Peyer's patch (tissue), 4 donors: ENCODE results near the gene MRPL24. TPM values are rescaled to one million over a fixed set of nuclear protein-coding genes. Genes with fewer than 3 reads are reported as not detected.

Source experiments
- DNase-seq, 3 donors: peaks; one replicate each; pipeline ENCODE4 v3.0.0-alpha.2; 2017 to 2019
- H3K27ac ChIP-seq, 4 donors: fragments of 200-600 bp; sonication (generic); one replicate each; pipeline ENCODE4 v1.5.1; 2016 to 2019
- H3K27me3 ChIP-seq, 2 donors: fragments of 200-600 bp; sonication (generic); one replicate each; pipeline ENCODE4 v1.5.1; 2019
- H3K36me3 ChIP-seq, 3 donors: fragments of 200-600 bp; sonication (generic); one replicate each; pipeline ENCODE4 v1.5.1; 2016 to 2019
- H3K4me1 ChIP-seq, 4 donors: fragments of 200-600 bp; sonication (generic); one replicate each; pipeline ENCODE4 v1.5.1; 2016 to 2019
- H3K4me3 ChIP-seq, 4 donors: fragments of 200-600 bp; sonication (generic); 1 replicate in 3 of 4; 2 replicates in 1 of 4; pipeline ENCODE4 v1.5.1; 2016 to 2019; ENCODE audit warnings: mild to moderate bottlenecking in 1 of 4
- H3K9me3 ChIP-seq, 4 donors: fragments of 200-600 bp; sonication (generic); one replicate each; pipeline ENCODE4 v1.5.1; 2016 to 2019; ENCODE audit warnings: mild to moderate bottlenecking in 1 of 4
- CTCF ChIP-seq, 6 experiments: fragments of 450-650 bp in 4 of 6; fragments of 200-600 bp in 2 of 6; sonication (generic) in 1 of 6; IDR thresholded peaks; one replicate each; pipeline ENCODE4 v1.5.1; 2017 to 2019; ENCODE audit warnings: antibody characterized with exemption in 6 of 6, mild to moderate bottlenecking in 3 of 6, moderate library complexity in 1 of 6
- POLR2A ChIP-seq, 2 donors: fragments of 450-650 bp; IDR thresholded peaks; one replicate each; pipeline ENCODE4 v1.5.1; 2017; ENCODE audit warnings: antibody characterized with exemption in 2 of 2, mild to moderate bottlenecking in 2 of 2, moderate library complexity in 2 of 2
- total RNA-seq, 4 donors: library from RNA; depleted of rRNA; stranded (reverse); fragments of >200 nt; gene quantifications; one replicate each; pipeline ENCODE4 v1.1.0, GENCODE V29; 2016

Gene MRPL24
- total RNA-seq, 4 donors from 2014 or later = 15.7 to 35.8 (median 22.0) TPM

- Histone ChIP-seq H3K4me3 (peak within 1 kb of the TSS; percentile 58 to 90 (median 73)), H3K4me1 (peaks cover 11 to 32% (median 28%) of the 10 kb centered on the region in 4 donors), H3K27ac (peak within 1 kb of the TSS; percentile 91 to 99 (median 94)), H3K9me3 (no peaks in the 10 kb centered on the region), H3K27me3 (no peaks in the 10 kb centered on the region), H3K36me3 (peaks cover 0 to 25% (median 0%) of the 10 kb centered on the region in 3 donors)
- no peak for TF ChIP-seq CTCF (IDR thresholded peaks at IDR 0.05)
- TF ChIP-seq POLR2A (IDR thresholded peaks at IDR 0.05) = peak; percentile 32 to 60
- DNase-seq = peak; percentile 95 to 99 (median 95)
These were observed 12.1 kb downstream of the MRPL24 start, which contains the start of gene ISG20L2 for GRCh38 chr1:156728599-156729462. ISG20L2 (minus strand) TSS chr1:156728766; CDS start chr1:156727652, 1,114 bp downstream.

DNA sequence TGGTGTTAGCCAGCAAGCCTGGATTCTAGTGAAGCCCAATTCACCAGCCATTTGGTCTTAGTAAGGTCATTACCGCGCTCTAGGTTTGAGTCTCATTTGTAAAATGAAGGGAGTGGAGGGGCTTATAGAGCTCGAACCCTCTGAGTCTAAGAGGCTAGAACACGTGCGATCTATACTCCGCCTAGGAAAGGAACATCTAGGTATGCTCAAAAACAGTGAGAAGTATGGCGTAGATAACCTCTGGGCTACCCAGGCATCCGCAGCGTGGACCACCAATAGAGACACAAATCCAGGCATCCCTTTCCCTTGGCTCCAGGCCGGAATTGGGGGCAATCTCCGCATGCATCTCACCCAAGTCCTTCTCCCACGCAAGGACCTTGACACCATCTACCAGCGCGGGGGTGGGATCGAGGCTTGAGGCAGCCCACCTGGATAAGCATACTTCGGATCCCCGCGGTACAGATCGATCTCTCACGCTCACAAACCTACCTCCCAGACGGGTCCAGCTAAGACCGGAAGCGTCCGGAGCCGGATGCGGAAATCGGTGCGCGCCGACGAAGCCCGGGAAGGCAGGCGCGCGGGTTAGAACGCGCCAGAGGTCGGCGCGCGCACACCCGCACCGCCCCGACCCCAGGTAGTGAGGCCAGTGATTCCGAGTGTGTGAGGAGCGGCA lies 12.8 kb downstream of the MRPL24 start, which contains the start of gene METTL25B:
Gene METTL25B, plus strand, starts transcription at position 544 of the 673 bp plus-strand sequence. CDS start 636 bp downstream, outside the sequence.
- TF ChIP-seq CTCF (IDR thresholded peaks at IDR 0.05) (no peak), POLR2A (IDR thresholded peaks at IDR 0.05) (peak in 1 of 2 donors; percentile 42)
- H3K36me3 ChIP-seq = peaks cover 0 to 25% (median 0%) of the 10 kb centered on the region in 3 donors
- H3K4me1 ChIP-seq = peaks cover 11 to 32% (median 28%) of the 10 kb centered on the region in 4 donors
- peak; percentile 79 to 92 (median 90) for DNase-seq
- peak within 1 kb of the TSS; percentile 58 to 90 (median 73) for H3K4me3 ChIP-seq
- no peaks in the 10 kb centered on the region for H3K27me3 ChIP-seq
- H3K27ac ChIP-seq = peak within 1 kb of the TSS; percentile 91 to 99 (median 94)
- H3K9me3 ChIP-seq = no peaks in the 10 kb centered on the region

DNA sequence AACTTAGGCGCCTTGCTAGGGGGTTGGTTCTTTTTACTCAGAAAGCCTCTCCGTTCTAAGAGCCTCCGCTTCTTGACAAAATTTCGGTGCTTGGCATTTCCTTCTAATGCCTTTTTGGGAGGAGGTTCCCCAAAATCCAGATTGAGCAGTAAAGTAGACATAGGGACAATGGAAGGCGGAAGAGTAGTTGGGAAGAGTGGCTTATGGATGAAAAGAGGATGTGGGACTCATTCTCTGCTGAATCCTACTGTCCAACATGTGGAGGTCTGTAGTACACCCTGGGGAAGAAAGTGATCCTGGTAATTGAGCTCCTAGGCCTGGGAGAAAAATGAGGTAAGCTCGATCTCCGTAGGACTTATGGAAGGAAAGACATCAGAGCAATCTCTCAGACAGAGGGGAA lies 13.4 kb downstream of the MRPL24 start:
- H3K36me3 ChIP-seq = peaks cover 0 to 28% (median 0%) of the 10 kb centered on the region in 3 donors
- H3K4me1 ChIP-seq = peaks cover 11 to 32% (median 28%) of the 10 kb centered on the region in 4 donors
- H3K27ac ChIP-seq = peak overlapping the region; percentile 91 to 99 (median 94)

GRCh38 chr1:156726549-156727226 lies 14.2 kb downstream of the MRPL24 start:
- DNase-seq = peak in 2 of 3 donors; percentile 67 to 81
- no peaks in the 10 kb centered on the region for H3K9me3 ChIP-seq
- peak overlapping the region in 3 of 4 donors; percentile 31 to 77 (median 58) for H3K4me3 ChIP-seq
- H3K36me3 ChIP-seq = peaks cover 0 to 34% (median 0%) of the 10 kb centered on the region in 3 donors
- peaks cover 11 to 32% (median 28%) of the 10 kb centered on the region in 4 donors for H3K4me1 ChIP-seq
- H3K27ac ChIP-seq = peak overlapping the region in 2 of 4 donors; percentile 14 to 44
- H3K27me3 ChIP-seq = no peaks in the 10 kb centered on the region
- TF ChIP-seq CTCF (IDR thresholded peaks at IDR 0.05) (peak in 5 of 6 experiments; percentile 39 to 72 (median 63)), POLR2A (IDR thresholded peaks at IDR 0.05) (no peak)

More for the DNA sequence above, 13.4 kb downstream of the MRPL24 start:
- Histone ChIP-seq H3K9me3 (no peaks in the 10 kb centered on the region), H3K27me3 (no peaks in the 10 kb centered on the region), H3K4me3 (peak overlapping the region; percentile 58 to 90 (median 73))
- TF ChIP-seq POLR2A (IDR thresholded peaks at IDR 0.05) (no peak), CTCF (IDR thresholded peaks at IDR 0.05) (no peak)
- no peak for DNase-seq
